Calu3 (cell line): ENCODE data around the gene WNK2. TPM values are rescaled to one million over a fixed set of nuclear protein-coding genes. Genes with fewer than 3 reads are reported as not detected.

ENCODE experiments used
- BruUV-seq: library from RNA; stranded (reverse); fragments of 400-500 nt; replicated peaks from 2 replicates; lab custom pipeline; 2021; lab: Mats Ljungman, UMichigan
- CTCF ChIA-PET: fragments of 300-600 bp; sonication (Branson Sonifier 250); formaldehyde crosslinking; loops from one replicate; lab custom pipeline; 2022; ENCODE audit warnings: antibody characterized with exemption; lab: Charles Lee
- DNase-seq: peaks from one replicate; pipeline ENCODE4 v3.0.0; 2022
- H3K27ac Mint-ChIP-seq: one replicate; pipeline ENCODE4 v1.8.0; 2022; ENCODE audit warnings: mixed read lengths; ENCODE audit not compliant: unreplicated experiment
- H3K27me3 Mint-ChIP-seq: one replicate; pipeline ENCODE4 v1.8.0; 2022; ENCODE audit warnings: mixed read lengths; ENCODE audit not compliant: unreplicated experiment
- H3K36me3 Mint-ChIP-seq: one replicate; pipeline ENCODE4 v1.8.0; 2022; ENCODE audit warnings: mild to moderate bottlenecking, moderate library complexity, mixed read lengths; ENCODE audit not compliant: insufficient read depth, unreplicated experiment
- H3K4me1 Mint-ChIP-seq: one replicate; pipeline ENCODE4 v1.8.0; 2022; ENCODE audit warnings: mild to moderate bottlenecking, low read depth, mixed read lengths; ENCODE audit not compliant: unreplicated experiment
- H3K4me3 Mint-ChIP-seq: one replicate; pipeline ENCODE4 v1.8.0; 2022; ENCODE audit warnings: mild to moderate bottlenecking, low read depth, moderate library complexity, mixed read lengths; ENCODE audit not compliant: unreplicated experiment
- H3K9me3 Mint-ChIP-seq: one replicate; pipeline ENCODE4 v1.8.0; 2022; ENCODE audit warnings: low read depth, mixed read lengths; ENCODE audit not compliant: unreplicated experiment
- intact Hi-C: fragments of 100-400 bp; cut with micrococcal nuclease; formaldehyde crosslinking; loops from one replicate; pipeline ENCODE4 v1.10.0; 2022; ENCODE audit not compliant: unreplicated experiment
- total RNA-seq: library from RNA; stranded (reverse); gene quantifications from 2 replicates; pipeline ENCODE4 v1.2.3, GENCODE V29; 2022
- TF ChIP-seq, protein P1 (sequence below): fragments of 200-600 bp; IDR thresholded peaks from one replicate; pipeline ENCODE4 v1.8.0; 2022; ENCODE audit warnings: antibody characterized with exemption; ENCODE audit not compliant: unreplicated experiment

The WNK2 gene
- total RNA-seq, 1 experiment from 2014 or later: 85.7 TPM

- intact Hi-C loops: no loop called here
- no peak for DNase-seq
- no peaks in the 10 kb centered on the region for H3K9me3 Mint-ChIP-seq
- BruUV-seq: no TSS peak
- CTCF ChIA-PET: interaction anchor here (0.7 kb wide), 1 partner anchor 112 kb away, joined by 3 read pairs; no protein-coding TSS in a partner anchor
- peaks cover 20% of the 10 kb centered on the region for H3K36me3 Mint-ChIP-seq
- H3K27ac Mint-ChIP-seq: no peak overlapping the region
- no peak overlapping the region for H3K4me3 Mint-ChIP-seq
- TF ChIP-seq, protein P1, sequence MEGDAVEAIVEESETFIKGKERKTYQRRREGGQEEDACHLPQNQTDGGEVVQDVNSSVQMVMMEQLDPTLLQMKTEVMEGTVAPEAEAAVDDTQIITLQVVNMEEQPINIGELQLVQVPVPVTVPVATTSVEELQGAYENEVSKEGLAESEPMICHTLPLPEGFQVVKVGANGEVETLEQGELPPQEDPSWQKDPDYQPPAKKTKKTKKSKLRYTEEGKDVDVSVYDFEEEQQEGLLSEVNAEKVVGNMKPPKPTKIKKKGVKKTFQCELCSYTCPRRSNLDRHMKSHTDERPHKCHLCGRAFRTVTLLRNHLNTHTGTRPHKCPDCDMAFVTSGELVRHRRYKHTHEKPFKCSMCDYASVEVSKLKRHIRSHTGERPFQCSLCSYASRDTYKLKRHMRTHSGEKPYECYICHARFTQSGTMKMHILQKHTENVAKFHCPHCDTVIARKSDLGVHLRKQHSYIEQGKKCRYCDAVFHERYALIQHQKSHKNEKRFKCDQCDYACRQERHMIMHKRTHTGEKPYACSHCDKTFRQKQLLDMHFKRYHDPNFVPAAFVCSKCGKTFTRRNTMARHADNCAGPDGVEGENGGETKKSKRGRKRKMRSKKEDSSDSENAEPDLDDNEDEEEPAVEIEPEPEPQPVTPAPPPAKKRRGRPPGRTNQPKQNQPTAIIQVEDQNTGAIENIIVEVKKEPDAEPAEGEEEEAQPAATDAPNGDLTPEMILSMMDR: no peak
- H3K4me1 Mint-ChIP-seq: peaks cover 48% of the 10 kb centered on the region
- H3K27me3 Mint-ChIP-seq: no peaks in the 10 kb centered on the region
Observed at GRCh38 chr9:93189369-93190132, 5.6 kb downstream of the WNK2 start.

- Mint-ChIP-seq H3K9me3 (no peaks in the 10 kb centered on the region), H3K36me3 (peaks cover 19% of the 10 kb centered on the region), H3K4me1 (peaks cover 54% of the 10 kb centered on the region), H3K27me3 (no peaks in the 10 kb centered on the region), H3K4me3 (no peak overlapping the region), H3K27ac (no peak overlapping the region)
- CTCF ChIA-PET: interaction anchor here (0.7 kb wide), 1 partner anchor 112 kb away, joined by 3 read pairs; no protein-coding TSS in a partner anchor
- intact Hi-C loops: no loop called here
- BruUV-seq: no TSS peak
- TF ChIP-seq, protein P1: no peak
- no peak for DNase-seq
Observed at GRCh38 chr9:93190133-93190525, 6.2 kb downstream of the WNK2 start.

DNA sequence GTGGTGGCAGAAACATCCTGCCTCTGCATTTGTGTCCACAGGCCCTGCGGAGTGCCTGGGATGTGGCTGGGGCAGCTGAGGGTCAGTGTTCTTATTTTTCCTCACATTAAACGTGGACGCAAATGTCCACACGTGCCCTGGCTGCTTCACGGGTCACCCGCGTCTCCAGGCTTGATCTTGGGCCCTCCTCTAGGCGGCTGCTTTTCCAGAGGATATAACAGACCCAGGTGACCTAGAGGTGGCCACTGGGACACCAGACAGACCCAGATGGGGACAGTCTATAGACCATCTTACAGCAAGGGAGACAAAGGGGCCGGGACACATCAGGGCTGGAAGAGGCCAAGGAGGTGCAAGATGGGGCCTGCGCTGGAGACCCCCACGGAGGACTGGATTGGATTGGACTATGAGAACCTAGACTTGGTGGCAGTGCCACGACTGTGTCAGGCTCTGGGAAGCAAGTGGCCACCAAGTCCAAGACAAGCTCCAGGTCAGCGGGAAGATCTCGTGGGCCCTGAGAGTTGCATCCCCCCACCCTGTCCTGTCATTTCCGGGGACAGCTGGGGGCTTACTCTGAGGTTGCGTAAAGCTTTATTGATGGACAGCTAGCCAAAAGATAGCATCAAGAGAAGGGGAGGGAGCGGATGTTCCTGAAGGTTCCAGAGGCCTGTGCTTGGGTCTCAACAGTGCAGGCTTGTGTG, 6.9 kb downstream of the WNK2 start:
- no peak overlapping the region for H3K27ac Mint-ChIP-seq
- H3K4me1 Mint-ChIP-seq: peaks cover 57% of the 10 kb centered on the region
- intact Hi-C loops: no loop called here
- no peak overlapping the region for H3K4me3 Mint-ChIP-seq
- no TSS peak for BruUV-seq
- H3K27me3 Mint-ChIP-seq: no peaks in the 10 kb centered on the region
- peaks cover 13% of the 10 kb centered on the region for H3K36me3 Mint-ChIP-seq
- no peak for DNase-seq
- no peaks in the 10 kb centered on the region for H3K9me3 Mint-ChIP-seq
- TF ChIP-seq, protein P1: no peak
- CTCF ChIA-PET: no interaction called here

GRCh38 chr9:93191354-93191660, 7.4 kb downstream of the WNK2 start:
- TF ChIP-seq, protein P1: no peak
- DNase-seq: no peak
- no peak overlapping the region for H3K4me3 Mint-ChIP-seq
- intact Hi-C loops: no loop called here
- no peaks in the 10 kb centered on the region for H3K9me3 Mint-ChIP-seq
- H3K4me1 Mint-ChIP-seq: peaks cover 60% of the 10 kb centered on the region
- no peaks in the 10 kb centered on the region for H3K27me3 Mint-ChIP-seq
- H3K27ac Mint-ChIP-seq: no peak overlapping the region
- BruUV-seq: no TSS peak
- H3K36me3 Mint-ChIP-seq: peaks cover 8% of the 10 kb centered on the region
- CTCF ChIA-PET: no interaction called here
